ENCODE measurements around the gene CPM. TPM values are rescaled to one million over a fixed set of nuclear protein-coding genes. Genes with fewer than 3 reads are reported as not detected.
A peak's percentile ranks its signal among the peaks of the same experiment; 100 is the strongest.

Gene CPM
- total and polyA plus RNA-seq, 4 donors, result 14.2 to 65.0 (median 24.0) TPM

DNA sequence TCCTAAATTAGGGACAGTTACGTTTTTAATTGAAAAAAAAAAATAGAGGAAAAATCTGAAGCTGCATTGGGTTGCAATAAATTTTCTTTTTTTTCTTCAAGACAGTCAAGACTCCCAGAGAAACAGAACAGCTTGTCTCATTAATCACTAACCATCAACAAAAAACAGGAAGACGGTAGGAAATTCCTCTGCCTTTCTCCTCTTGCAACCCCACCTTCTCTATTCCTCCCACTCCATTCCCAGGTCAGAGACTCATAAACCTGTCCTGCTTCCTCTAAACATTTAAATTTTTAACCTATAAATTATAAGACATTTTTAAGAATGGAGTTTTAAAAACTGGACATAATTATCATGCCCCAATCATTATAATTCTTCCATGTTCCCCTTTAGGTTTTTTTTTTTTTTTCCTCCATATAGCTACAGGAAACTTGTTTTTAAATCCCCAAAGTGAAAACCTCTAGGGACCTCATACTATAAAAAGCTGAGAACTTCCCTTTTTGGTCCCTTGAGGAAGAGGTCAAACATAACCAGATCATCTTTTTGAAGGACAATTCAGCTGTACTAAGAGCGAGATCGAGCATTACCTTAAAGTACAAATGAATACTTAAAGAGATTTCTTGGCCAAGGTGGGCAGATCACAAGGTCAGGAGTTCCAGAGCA is 36.0 kb downstream of the CPM start:
- WGBS, result 81% methylated on average over 4 of the region's 4 CpGs
- H3K27ac ChIP-seq (ENCODE audit: low read depth in 1 of 2, low read length in 2 of 2), result peak overlapping the region in 1 of 2 donors; percentile 85
- H3K27me3 ChIP-seq (ENCODE audit: control insufficient read depth in 4 of 4, insufficient read depth in 4 of 4, low read length in 3 of 4), result no peaks in the 10 kb centered on the region
- no peaks in the 10 kb centered on the region for H3K36me3 ChIP-seq (ENCODE audit: control insufficient read depth in 4 of 4, insufficient read depth in 3 of 4, low read depth in 1 of 4, low read length in 3 of 4)
- H3K4me1 ChIP-seq (ENCODE audit: control insufficient read depth in 4 of 4, insufficient read depth in 4 of 4, low read length in 3 of 4), result peaks cover 10 to 56% (median 28%) of the 10 kb centered on the region in 4 donors
- DNase-seq (ENCODE audit: low spot score), result no peak
- H3K4me3 ChIP-seq (ENCODE audit: low read depth in 1 of 3, low read length in 3 of 3), result no peak overlapping the region
- no peak overlapping the region for H3K9ac ChIP-seq (ENCODE audit: low read depth in 1 of 2, low read length in 2 of 2)
- TF ChIP-seq GABPA (IDR thresholded peaks at IDR 0.05 in 1 of 2, conservative IDR thresholded peaks at IDR 0.05 in 1 of 2) (no peak), EGR1 (IDR thresholded peaks at IDR 0.05; ENCODE audit: low read depth in 2 of 2) (no peak), TAF1 (conservative IDR thresholded peaks at IDR 0.05) (no peak), NR2F2 (IDR thresholded peaks at IDR 0.05) (no peak)
- H3K9me3 ChIP-seq (ENCODE audit: control insufficient read depth in 4 of 4, low read length in 3 of 4), result no peaks in the 10 kb centered on the region

DNA sequence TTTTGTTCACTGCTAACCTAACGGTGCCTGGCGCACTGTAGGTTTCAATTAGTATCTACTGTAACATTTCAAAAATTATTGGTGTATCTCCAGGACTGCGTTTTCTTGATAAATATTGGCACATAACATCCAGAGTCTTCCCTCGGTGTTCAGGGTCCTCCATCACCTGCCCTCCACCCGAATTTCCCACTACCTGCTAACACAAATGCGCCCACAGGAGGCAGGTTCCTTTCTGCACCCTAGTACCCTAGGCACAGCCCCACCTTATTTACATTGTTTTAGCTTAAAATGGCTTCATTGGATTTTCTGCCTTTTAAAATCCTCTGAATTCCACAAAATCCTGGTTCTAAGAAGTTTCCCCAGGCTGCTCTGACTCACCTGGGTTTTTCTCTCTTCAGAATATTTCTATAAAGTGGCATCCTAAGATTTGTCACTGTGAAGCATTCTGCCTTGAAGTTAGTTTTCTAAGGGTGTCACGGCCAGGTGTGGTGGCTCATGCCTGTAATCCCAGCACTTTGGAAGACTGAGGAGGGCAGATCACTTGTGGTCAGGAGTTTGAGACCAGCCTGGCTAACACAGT is 38.6 kb downstream of the CPM start:
- no peaks in the 10 kb centered on the region for H3K9me3 ChIP-seq (ENCODE audit: control insufficient read depth in 4 of 4, low read length in 3 of 4)
- no peak for DNase-seq (ENCODE audit: low spot score)
- WGBS, result 96% methylated on average over 7 of the region's 7 CpGs
- TF ChIP-seq FOXA1 (IDR thresholded peaks at IDR 0.05) (no peak), HNF4G (IDR thresholded peaks at IDR 0.05) (no peak), FOXA2 (IDR thresholded peaks at IDR 0.05) (no peak), RAD21 (IDR thresholded peaks at IDR 0.05) (no peak)
- TF ChIP-seq, protein P1, sequence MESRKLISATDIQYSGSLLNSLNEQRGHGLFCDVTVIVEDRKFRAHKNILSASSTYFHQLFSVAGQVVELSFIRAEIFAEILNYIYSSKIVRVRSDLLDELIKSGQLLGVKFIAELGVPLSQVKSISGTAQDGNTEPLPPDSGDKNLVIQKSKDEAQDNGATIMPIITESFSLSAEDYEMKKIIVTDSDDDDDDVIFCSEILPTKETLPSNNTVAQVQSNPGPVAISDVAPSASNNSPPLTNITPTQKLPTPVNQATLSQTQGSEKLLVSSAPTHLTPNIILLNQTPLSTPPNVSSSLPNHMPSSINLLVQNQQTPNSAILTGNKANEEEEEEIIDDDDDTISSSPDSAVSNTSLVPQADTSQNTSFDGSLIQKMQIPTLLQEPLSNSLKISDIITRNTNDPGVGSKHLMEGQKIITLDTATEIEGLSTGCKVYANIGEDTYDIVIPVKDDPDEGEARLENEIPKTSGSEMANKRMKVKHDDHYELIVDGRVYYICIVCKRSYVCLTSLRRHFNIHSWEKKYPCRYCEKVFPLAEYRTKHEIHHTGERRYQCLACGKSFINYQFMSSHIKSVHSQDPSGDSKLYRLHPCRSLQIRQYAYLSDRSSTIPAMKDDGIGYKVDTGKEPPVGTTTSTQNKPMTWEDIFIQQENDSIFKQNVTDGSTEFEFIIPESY (IDR thresholded peaks at IDR 0.05), result no peak
- TF ChIP-seq, protein P2, sequence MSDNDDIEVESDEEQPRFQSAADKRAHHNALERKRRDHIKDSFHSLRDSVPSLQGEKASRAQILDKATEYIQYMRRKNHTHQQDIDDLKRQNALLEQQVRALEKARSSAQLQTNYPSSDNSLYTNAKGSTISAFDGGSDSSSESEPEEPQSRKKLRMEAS (IDR thresholded peaks at IDR 0.05), result no peak
- no peak overlapping the region for H3K4me3 ChIP-seq (ENCODE audit: low read depth in 1 of 3, low read length in 3 of 3)
- no peaks in the 10 kb centered on the region for H3K27me3 ChIP-seq (ENCODE audit: control insufficient read depth in 4 of 4, insufficient read depth in 4 of 4, low read length in 3 of 4)
- H3K27ac ChIP-seq (ENCODE audit: low read depth in 1 of 2, low read length in 2 of 2), result no peak overlapping the region
- peaks cover 10 to 33% (median 23%) of the 10 kb centered on the region in 4 donors for H3K4me1 ChIP-seq (ENCODE audit: control insufficient read depth in 4 of 4, insufficient read depth in 4 of 4, low read length in 3 of 4)
- no peaks in the 10 kb centered on the region for H3K36me3 ChIP-seq (ENCODE audit: control insufficient read depth in 4 of 4, insufficient read depth in 3 of 4, low read depth in 1 of 4, low read length in 3 of 4)
- H3K9ac ChIP-seq (ENCODE audit: low read depth in 1 of 2, low read length in 2 of 2), result no peak overlapping the region

DNA sequence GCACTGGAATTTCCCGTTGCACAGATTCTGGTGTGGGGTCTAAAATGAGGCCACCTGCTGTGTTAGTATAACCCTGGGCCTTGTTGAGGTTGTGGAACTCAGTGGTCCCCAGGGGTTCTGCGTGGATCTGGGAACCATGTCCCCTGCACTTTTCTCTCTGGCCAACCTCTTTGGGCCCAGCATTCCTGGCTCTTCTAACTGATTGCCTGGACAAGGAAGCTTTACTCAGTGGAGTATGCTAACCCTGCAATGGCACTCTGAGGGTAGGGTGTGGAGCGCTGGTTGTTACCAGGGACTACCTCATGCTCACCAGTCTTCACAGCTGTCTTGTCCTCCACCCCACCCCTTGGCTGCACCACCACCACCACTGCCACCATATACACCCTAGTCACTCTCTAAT is 39.2 kb downstream of the CPM start:
- TF ChIP-seq HNF4G (IDR thresholded peaks at IDR 0.05) (no peak), RXRA (IDR thresholded peaks at IDR 0.05) (no peak), NR2F2 (IDR thresholded peaks at IDR 0.05) (no peak), FOXA2 (IDR thresholded peaks at IDR 0.05) (no peak), GABPA (IDR thresholded peaks at IDR 0.05 in 1 of 2, conservative IDR thresholded peaks at IDR 0.05 in 1 of 2) (no peak), TAF1 (conservative IDR thresholded peaks at IDR 0.05) (no peak), SP1 (IDR thresholded peaks at IDR 0.05) (no peak)
- TF ChIP-seq, protein P3, sequence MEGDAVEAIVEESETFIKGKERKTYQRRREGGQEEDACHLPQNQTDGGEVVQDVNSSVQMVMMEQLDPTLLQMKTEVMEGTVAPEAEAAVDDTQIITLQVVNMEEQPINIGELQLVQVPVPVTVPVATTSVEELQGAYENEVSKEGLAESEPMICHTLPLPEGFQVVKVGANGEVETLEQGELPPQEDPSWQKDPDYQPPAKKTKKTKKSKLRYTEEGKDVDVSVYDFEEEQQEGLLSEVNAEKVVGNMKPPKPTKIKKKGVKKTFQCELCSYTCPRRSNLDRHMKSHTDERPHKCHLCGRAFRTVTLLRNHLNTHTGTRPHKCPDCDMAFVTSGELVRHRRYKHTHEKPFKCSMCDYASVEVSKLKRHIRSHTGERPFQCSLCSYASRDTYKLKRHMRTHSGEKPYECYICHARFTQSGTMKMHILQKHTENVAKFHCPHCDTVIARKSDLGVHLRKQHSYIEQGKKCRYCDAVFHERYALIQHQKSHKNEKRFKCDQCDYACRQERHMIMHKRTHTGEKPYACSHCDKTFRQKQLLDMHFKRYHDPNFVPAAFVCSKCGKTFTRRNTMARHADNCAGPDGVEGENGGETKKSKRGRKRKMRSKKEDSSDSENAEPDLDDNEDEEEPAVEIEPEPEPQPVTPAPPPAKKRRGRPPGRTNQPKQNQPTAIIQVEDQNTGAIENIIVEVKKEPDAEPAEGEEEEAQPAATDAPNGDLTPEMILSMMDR (IDR thresholded peaks at IDR 0.05; ENCODE audit: low read depth, low read length, missing input control), result no peak
- TF ChIP-seq, protein P4, sequence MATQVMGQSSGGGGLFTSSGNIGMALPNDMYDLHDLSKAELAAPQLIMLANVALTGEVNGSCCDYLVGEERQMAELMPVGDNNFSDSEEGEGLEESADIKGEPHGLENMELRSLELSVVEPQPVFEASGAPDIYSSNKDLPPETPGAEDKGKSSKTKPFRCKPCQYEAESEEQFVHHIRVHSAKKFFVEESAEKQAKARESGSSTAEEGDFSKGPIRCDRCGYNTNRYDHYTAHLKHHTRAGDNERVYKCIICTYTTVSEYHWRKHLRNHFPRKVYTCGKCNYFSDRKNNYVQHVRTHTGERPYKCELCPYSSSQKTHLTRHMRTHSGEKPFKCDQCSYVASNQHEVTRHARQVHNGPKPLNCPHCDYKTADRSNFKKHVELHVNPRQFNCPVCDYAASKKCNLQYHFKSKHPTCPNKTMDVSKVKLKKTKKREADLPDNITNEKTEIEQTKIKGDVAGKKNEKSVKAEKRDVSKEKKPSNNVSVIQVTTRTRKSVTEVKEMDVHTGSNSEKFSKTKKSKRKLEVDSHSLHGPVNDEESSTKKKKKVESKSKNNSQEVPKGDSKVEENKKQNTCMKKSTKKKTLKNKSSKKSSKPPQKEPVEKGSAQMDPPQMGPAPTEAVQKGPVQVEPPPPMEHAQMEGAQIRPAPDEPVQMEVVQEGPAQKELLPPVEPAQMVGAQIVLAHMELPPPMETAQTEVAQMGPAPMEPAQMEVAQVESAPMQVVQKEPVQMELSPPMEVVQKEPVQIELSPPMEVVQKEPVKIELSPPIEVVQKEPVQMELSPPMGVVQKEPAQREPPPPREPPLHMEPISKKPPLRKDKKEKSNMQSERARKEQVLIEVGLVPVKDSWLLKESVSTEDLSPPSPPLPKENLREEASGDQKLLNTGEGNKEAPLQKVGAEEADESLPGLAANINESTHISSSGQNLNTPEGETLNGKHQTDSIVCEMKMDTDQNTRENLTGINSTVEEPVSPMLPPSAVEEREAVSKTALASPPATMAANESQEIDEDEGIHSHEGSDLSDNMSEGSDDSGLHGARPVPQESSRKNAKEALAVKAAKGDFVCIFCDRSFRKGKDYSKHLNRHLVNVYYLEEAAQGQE (IDR thresholded peaks at IDR 0.05), result no peak
- TF ChIP-seq, protein P1 (IDR thresholded peaks at IDR 0.05), result no peak
- TF ChIP-seq, protein P2 (IDR thresholded peaks at IDR 0.05), result no peak
- no peak for DNase-seq (ENCODE audit: low spot score)
- Histone ChIP-seq H3K9ac (ENCODE audit: low read depth in 1 of 2, low read length in 2 of 2) (no peak overlapping the region), H3K27ac (ENCODE audit: low read depth in 1 of 2, low read length in 2 of 2) (no peak overlapping the region), H3K27me3 (ENCODE audit: control insufficient read depth in 4 of 4, insufficient read depth in 4 of 4, low read length in 3 of 4) (no peaks in the 10 kb centered on the region), H3K4me3 (ENCODE audit: low read depth in 1 of 3, low read length in 3 of 3) (no peak overlapping the region), H3K4me1 (ENCODE audit: control insufficient read depth in 4 of 4, insufficient read depth in 4 of 4, low read length in 3 of 4) (peaks cover 10 to 27% (median 20%) of the 10 kb centered on the region in 4 donors), H3K36me3 (ENCODE audit: control insufficient read depth in 4 of 4, insufficient read depth in 3 of 4, low read depth in 1 of 4, low read length in 3 of 4) (no peaks in the 10 kb centered on the region), H3K9me3 (ENCODE audit: control insufficient read depth in 4 of 4, low read length in 3 of 4) (no peaks in the 10 kb centered on the region)
- 95% methylated on average over 3 of the region's 3 CpGs for WGBS
